Natural killer cell (primary cell): ENCODE results near the gene PEX14. TPM values are rescaled to one million over a fixed set of nuclear protein-coding genes. Genes with fewer than 3 reads are reported as not detected.

Source experiments
- ATAC-seq, 3 donors: fragments of 150-1000 bp in 2 of 3; fragments of 200-7000 bp in 1 of 3; cut with Tn5 transposase; 1 replicate in 1 of 3; 2 replicates in 2 of 3; pipeline ENCODE4 v1.10.0; 2021; ENCODE audit warnings: mild to moderate bottlenecking in 2 of 3, moderate library complexity in 2 of 3
- DNase-seq, 2 donors: peaks; one replicate each; pipeline versions ENCODE4 v3.0.0 to v3.0.0-alpha.2; 2013 to 2021; ENCODE audit warnings: mixed read lengths in 1 of 2
- H3K27ac ChIP-seq: one replicate; pipeline ENCODE4 v1.5.1; 2013; ENCODE audit warnings: mild to moderate bottlenecking, low read length
- H3K27me3 ChIP-seq: one replicate; pipeline ENCODE4 v1.6.1; 2013; ENCODE audit warnings: low read length; ENCODE audit not compliant: control insufficient read depth, insufficient read depth
- H3K36me3 ChIP-seq: one replicate; pipeline ENCODE4 v1.6.1; 2013; ENCODE audit warnings: low read length; ENCODE audit not compliant: control insufficient read depth, insufficient read depth
- H3K4me1 ChIP-seq: one replicate; pipeline ENCODE4 v1.6.1; 2013; ENCODE audit warnings: low read length; ENCODE audit not compliant: control insufficient read depth, insufficient read depth
- H3K4me3 ChIP-seq: one replicate; pipeline ENCODE4 v1.5.1; 2013; ENCODE audit warnings: low read length
- H3K9me3 ChIP-seq: one replicate; pipeline ENCODE4 v1.6.1; 2013; ENCODE audit warnings: low read length; ENCODE audit not compliant: control insufficient read depth, insufficient read depth
- H3K27ac Mint-ChIP-seq, 2 donors: one replicate each; pipeline ENCODE4 v1.8.0; 2022; ENCODE audit warnings: mild to moderate bottlenecking in 2 of 2, mixed read lengths in 2 of 2, moderate library complexity in 1 of 2
- H3K27me3 Mint-ChIP-seq, 2 donors: one replicate each; pipeline ENCODE4 v1.8.0; 2022; ENCODE audit warnings: low read depth in 2 of 2, mixed read lengths in 2 of 2
- H3K36me3 Mint-ChIP-seq: one replicate; pipeline ENCODE4 v1.8.0; 2022; ENCODE audit warnings: mixed read lengths
- H3K4me1 Mint-ChIP-seq, 2 donors: one replicate each; pipeline ENCODE4 v1.8.0; 2022; ENCODE audit warnings: mixed read lengths in 2 of 2
- H3K4me3 Mint-ChIP-seq: one replicate; pipeline ENCODE4 v1.8.0; 2022; ENCODE audit warnings: mild to moderate bottlenecking, moderate library complexity, mixed read lengths
- H3K9me3 Mint-ChIP-seq, 2 donors: one replicate each; pipeline ENCODE4 v1.8.0; 2022; ENCODE audit warnings: mixed read lengths in 2 of 2
- WGBS: methylation state at CpG from one replicate; pipeline ENCODE4 v1.1.7; 2013; ENCODE audit warnings: missing lambda C conversion rate; ENCODE audit not compliant: insufficient coverage; 5-methylcytosine and 5-hydroxymethylcytosine counted together
- intact Hi-C: fragments of 100-400 bp; cut with micrococcal nuclease; formaldehyde crosslinking; loops from one replicate; pipeline ENCODE4 v1.14.2; 2022
- total RNA-seq, 4 donors: library from RNA; stranded (reverse); fragments of 120-200 nt in 1 of 4; gene quantifications; one replicate each; pipeline versions ENCODE4 v1.2.3 to v1.2.4, GENCODE V29; 2013 to 2022
- TF ChIP-seq, protein P1 (sequence below): fragments of 200-600 bp; IDR thresholded peaks from one replicate; pipeline ENCODE4 v1.8.0; 2022; ENCODE audit warnings: antibody characterized with exemption

Gene PEX14
- total RNA-seq, 3 donors from 2014 or later (not counting 1 experiment from before 2014, with no cell fraction given) = 21.4 to 27.3 (median 24.1) TPM

DNA sequence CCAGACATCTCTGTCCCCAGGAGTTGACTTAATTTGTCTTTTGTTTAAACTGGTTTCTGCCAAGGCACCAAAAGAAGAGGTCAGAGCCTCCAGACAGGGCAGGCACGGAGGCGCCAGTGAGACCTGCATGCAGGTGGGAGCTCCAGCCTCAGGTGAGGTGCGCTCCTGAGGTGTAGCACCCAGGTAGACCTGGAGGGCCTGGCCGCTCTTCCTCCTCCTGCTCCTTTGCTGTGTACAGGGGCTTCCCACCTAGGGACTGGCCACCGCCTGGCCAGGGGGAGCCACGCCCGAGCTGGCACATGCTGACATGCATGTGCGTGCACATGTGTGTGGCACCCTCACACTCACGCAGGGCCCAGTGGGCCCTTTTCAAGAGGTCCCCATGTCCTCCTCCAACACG, 158.7 kb downstream of the PEX14 start:
- no peaks in the 10 kb centered on the region for H3K27me3 ChIP-seq
- Mint-ChIP-seq H3K36me3 (no peaks in the 10 kb centered on the region), H3K9me3 (no peaks in the 10 kb centered on the region), H3K27me3 (no peaks in the 10 kb centered on the region), H3K27ac (no peak overlapping the region), H3K4me1 (peaks cover 0 to 5% of the 10 kb centered on the region in 2 donors), H3K4me3 (no peak overlapping the region)
- H3K9me3 ChIP-seq = no peaks in the 10 kb centered on the region
- intact Hi-C loops = no loop called here
- DNase-seq = no peak
- H3K36me3 ChIP-seq = peaks cover 2% of the 10 kb centered on the region
- H3K4me3 ChIP-seq = no peak overlapping the region
- no peak overlapping the region for H3K27ac ChIP-seq
- 95% methylated on average over 10 of the region's 10 CpGs for WGBS
- peaks cover 6% of the 10 kb centered on the region for H3K4me1 ChIP-seq
- TF ChIP-seq, protein P1, sequence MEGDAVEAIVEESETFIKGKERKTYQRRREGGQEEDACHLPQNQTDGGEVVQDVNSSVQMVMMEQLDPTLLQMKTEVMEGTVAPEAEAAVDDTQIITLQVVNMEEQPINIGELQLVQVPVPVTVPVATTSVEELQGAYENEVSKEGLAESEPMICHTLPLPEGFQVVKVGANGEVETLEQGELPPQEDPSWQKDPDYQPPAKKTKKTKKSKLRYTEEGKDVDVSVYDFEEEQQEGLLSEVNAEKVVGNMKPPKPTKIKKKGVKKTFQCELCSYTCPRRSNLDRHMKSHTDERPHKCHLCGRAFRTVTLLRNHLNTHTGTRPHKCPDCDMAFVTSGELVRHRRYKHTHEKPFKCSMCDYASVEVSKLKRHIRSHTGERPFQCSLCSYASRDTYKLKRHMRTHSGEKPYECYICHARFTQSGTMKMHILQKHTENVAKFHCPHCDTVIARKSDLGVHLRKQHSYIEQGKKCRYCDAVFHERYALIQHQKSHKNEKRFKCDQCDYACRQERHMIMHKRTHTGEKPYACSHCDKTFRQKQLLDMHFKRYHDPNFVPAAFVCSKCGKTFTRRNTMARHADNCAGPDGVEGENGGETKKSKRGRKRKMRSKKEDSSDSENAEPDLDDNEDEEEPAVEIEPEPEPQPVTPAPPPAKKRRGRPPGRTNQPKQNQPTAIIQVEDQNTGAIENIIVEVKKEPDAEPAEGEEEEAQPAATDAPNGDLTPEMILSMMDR = no peak
- no peak for ATAC-seq

DNA sequence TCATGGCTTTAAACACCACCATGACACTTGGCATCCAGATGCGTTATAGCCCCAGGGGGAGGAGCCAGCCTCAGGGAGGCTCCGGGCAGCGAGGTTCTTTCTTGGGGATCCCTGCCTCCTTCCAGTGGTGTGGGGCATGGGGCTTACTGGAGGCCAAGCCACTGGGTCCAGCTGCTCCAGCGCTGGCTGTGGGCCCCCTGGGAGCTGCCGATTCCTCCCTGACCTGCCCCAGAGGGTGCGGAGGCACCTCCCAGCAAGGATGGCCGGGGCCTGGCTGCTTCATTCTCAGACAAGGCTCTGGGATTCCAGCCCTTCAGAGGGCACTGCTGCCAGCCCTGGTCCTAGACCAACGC, 159.3 kb downstream of the PEX14 start:
- Histone ChIP-seq H3K27ac (no peak overlapping the region), H3K4me1 (peaks cover 6% of the 10 kb centered on the region), H3K9me3 (no peaks in the 10 kb centered on the region), H3K4me3 (no peak overlapping the region), H3K27me3 (no peaks in the 10 kb centered on the region), H3K36me3 (peaks cover 2% of the 10 kb centered on the region)
- no peaks in the 10 kb centered on the region for H3K9me3 Mint-ChIP-seq
- no peaks in the 10 kb centered on the region for H3K36me3 Mint-ChIP-seq
- WGBS = 92% methylated on average over 8 of the region's 8 CpGs
- DNase-seq (no peak), ATAC-seq (no peak)
- no peak overlapping the region for H3K4me3 Mint-ChIP-seq
- intact Hi-C loops = no loop called here
- no peaks in the 10 kb centered on the region for H3K27me3 Mint-ChIP-seq
- no peak overlapping the region for H3K27ac Mint-ChIP-seq
- H3K4me1 Mint-ChIP-seq = peaks cover 0 to 5% of the 10 kb centered on the region in 2 donors
- TF ChIP-seq, protein P1 = no peak

DNA sequence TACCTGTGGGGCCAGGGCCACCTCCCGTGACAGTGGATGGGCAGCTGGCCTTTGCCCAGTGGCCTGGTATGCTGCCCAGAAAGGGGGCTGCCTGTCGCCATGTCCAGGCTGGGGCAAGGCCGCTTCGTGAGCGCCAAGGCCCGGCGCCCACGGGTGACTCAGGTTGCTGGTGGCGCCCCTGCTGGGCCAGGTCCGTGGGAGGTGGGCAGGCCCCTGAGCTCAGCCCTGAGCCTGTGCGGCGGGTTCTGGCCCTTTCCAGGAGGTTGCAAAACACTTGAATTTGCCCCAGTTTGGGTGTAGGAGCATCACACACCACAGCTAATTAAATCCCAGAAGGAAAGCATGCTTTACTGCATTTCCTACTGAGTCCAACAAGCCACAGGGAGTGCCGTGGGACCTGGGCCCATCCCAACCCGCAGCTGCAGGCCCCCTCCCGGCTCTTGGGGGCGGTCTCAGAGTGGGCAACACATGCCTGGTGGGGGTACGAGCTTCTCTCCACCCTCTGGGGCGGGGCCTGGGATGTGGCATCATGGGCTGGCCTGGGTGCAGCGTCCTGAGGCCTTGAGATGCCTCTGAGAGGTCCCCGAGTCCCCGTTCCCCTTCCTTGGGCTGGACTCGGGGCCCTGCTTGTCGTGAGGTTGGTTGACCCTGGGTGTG, 159.8 kb downstream of the PEX14 start:
- Mint-ChIP-seq H3K4me1 (peaks cover 0 to 5% of the 10 kb centered on the region in 2 donors), H3K4me3 (no peak overlapping the region), H3K27me3 (no peaks in the 10 kb centered on the region), H3K36me3 (no peaks in the 10 kb centered on the region), H3K9me3 (no peaks in the 10 kb centered on the region), H3K27ac (no peak overlapping the region)
- Histone ChIP-seq H3K4me1 (peaks cover 6% of the 10 kb centered on the region), H3K27ac (no peak overlapping the region), H3K4me3 (no peak overlapping the region), H3K27me3 (no peaks in the 10 kb centered on the region), H3K9me3 (no peaks in the 10 kb centered on the region), H3K36me3 (peaks cover 2% of the 10 kb centered on the region)
- DNase-seq (no peak), ATAC-seq (no peak)
- TF ChIP-seq, protein P1 = no peak
- intact Hi-C loops = no loop called here
- WGBS = 88% methylated on average over 23 of the region's 23 CpGs
